Activated CD8-positive, alpha-beta memory T cell treated with anti-CD3 and anti-CD28 coated beads for 48 hours (primary cell): ENCODE measurements around the gene MEIKIN.

Experiments used
- DNase-seq, 3 experiments: peaks; one replicate each; pipeline ENCODE4 v3.0.0-alpha.2; 2020; ENCODE audit warnings: low read depth in 2 of 3, low spot score in 2 of 3

The MEIKIN gene

DNA sequence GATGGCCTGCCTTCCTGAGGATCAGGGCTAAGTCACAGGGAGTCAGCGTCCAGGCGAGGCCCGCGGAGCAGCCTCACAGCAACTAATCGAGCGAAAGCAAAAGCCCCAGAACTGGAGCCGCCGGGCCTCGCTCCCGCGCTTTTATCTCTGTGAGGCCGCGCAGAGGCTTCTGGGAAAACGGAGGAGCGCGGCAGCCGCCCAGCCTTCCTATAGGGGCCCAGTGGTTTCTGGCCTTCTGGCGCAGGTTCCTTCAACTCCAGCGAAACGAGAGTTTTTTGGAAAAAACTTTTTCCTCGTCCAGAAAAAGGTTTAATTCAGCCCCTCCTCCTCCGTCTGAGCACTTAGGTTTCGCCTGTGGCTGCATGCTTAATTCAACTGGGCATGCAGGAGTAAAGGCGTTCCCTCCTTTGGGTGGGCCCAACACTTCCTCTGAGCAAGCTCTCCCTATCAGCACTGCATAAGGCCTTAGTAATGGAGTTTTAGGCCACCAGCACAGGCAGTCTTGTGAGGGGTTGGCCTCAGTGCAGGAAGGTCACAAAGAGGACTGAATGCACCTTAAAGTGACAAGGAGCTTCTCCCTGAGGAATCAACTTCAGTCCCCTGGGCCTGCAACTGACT is at the start of gene MEIKIN:
Gene MEIKIN, minus strand, starts transcription at position 113 of the 618 bp plus-strand sequence. CDS start 158 bp downstream, outside the sequence.
- DNase-seq, result no peak

DNA sequence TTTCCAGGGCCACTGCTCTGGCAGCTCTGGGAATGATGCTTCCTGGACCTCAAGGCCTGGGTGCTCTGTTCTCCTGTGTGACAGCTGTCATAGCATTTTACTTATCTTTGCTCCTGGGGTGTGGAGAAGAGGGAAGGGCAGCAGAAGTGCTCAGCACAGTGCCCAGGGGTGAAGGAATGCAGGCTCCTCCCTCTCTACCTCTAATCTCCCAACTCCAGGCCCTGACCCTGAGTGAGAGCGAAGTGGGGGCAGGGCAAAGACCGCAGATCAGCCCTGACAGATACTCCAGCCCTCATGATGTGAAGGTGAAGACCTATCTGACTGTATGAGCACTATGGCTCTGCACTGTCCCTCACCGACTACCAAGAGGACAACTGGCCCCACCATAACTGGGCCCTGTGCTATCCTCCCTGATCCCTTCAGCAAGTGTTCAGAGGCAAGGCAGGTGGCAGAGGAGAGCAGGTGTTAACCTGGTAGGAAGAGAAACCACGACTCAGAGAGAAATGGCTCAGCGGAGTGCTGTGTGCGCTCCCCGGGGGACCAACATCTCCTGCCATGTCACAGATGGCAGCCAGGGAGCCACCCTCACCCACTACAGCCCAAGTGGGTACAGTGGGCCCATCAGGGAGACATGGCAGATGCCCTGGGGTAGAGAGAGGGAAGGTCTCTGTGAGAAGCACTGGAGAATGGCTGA is 49.2 kb upstream of the MEIKIN start:
- no peak for DNase-seq

DNA sequence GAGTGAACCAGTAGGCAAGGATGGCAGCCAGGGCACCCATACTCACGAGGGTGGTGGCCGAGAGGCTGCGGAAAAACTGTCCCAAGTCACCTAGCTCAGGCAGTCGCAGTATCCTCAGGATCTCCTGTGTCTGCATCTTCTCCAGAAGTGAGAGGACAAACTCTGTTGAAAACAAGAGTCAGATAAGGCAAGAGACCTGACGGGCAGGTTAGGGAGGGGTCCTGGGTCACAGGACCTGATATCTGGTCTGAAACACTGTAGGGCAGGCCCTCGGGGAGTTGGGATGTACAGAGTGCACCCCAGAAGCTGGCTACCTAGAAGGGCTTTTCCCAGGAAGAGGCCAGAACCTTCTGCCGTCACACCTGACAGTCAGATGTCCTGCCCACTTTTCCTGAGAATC is 48.6 kb upstream of the MEIKIN start:
- no peak for DNase-seq

- DNase-seq, result no peak
These were observed 48.2 kb upstream of the MEIKIN start for GRCh38 chr5:131993676-131994075.

DNA sequence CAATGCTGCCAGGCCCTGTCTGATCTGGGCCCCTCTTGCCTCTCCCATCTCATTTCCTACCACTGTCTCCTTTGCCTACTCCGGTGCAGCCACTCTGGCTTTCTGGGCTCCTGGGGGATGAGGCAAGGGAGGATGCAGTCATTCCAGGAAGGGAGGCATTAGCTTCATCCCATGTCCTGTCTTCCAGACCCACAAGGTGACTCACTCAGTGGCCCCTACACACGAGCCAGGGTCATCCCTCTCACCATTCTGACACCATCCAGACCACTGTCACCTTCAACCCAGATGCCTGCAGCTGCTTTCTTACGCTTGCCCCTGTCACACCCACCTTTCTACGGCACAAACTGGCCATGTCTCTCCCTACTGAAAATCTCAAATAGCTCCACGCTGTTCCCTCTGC is 46.9 kb upstream of the MEIKIN start:
- DNase-seq, result no peak

- DNase-seq, result no peak
These were observed 46.3 kb upstream of the MEIKIN start for GRCh38 chr5:131991593-131992324.

GRCh38 chr5:131990716-131991115 is 45.3 kb upstream of the MEIKIN start:
- no peak for DNase-seq

DNA sequence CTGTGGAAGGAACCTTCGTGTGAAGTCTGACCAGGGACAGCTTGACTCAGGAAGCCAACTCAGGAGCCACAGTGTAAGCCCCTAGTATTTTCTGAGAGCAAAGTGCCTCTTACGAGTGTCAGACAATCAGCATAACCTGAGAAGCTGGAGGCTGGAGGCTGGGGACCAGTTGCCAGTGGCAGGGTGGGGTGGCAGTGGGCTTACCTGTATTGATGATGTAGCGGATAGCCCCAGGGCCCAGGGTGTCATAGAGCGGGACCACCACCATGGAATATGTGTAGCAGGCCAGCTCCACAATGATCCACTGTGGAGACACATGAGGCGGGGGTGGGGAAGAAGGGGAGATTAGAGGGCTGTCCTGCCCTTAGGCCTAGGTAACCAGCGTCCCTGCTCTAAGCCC is 43.1 kb upstream of the MEIKIN start:
- no peak for DNase-seq

DNA sequence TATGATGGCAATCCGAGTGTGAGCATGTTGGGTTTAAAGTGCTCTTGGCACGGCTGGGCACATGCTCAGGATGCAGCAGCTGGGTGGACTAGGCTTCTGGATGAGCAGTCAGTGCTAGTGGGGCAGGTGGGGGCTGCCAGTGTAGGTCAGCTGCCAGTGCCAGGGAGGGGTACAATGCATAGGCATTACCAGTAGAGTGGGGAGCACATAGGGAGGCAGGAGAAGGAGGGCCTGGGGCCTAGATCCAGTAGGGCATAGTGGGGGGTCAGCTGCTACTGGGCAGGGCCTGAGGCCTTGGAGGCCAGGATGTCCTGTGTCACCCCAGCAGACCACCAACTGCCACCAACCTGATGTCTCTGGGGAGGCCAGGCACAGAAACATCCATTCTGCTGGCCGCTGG is 41.8 kb upstream of the MEIKIN start:
- no peak for DNase-seq

DNA sequence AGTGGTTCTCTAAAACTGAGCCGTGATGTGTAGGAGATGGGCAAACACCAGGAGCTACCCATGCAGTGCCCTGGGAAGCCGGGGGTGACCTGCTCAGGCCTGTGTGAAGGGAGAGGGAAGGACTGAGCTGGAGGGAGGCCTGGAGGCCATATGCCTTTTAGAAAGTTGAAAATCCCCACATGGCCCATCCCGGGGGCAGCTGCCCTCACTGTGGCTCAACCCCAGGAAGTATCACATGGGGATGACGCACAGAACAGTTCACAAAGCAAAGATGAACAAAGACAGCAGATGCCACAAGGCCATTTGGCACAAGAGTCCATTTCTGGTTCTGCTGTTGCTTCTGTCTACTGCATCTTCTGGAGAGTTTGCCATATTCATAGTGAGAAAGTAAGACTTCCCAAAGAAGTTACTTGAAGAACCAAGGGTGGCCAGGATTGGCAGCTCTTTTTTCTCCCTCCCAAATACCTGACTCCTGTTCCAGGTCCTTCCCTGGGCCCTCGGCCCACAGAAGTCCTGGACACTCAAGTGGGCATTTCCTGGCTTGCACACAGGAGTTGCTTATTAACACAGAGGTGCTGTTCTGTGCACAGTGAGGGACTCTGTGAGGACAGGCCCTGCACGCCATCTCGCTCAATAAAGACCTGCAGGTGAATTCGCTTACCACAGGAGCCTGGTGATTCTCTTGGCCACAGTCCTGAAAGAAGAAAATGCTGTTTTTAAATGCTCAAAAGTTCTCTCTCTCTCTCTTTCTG is 40.9 kb upstream of the MEIKIN start:
- no peak for DNase-seq

- no peak for DNase-seq
These were observed 39.6 kb upstream of the MEIKIN start for GRCh38 chr5:131984956-131985665.

DNA sequence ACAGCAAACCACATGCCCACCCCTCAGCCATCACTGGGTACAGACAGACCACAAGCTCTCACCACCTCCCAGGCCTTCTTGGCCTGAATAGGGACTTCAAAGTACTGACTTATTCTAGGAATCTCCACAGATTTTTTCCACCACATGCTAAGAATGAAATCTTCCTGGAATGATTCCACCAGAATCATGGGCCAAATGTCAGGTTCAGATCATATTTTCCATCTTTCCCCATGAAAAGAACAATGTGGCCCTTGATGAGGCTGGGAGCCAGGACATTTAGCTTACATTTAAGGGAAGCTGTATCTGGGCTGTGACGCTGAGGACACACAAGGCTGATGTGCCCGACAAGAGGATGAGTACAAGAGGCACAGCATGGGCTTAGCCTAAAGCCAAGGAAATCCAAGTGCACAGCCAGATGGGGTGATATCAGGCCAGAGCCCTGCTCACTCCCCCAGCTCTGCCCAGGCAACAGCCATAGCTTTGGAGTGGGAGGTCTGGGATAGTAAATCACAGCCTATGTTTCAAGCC is 37.8 kb upstream of the MEIKIN start:
- no peak for DNase-seq

DNA sequence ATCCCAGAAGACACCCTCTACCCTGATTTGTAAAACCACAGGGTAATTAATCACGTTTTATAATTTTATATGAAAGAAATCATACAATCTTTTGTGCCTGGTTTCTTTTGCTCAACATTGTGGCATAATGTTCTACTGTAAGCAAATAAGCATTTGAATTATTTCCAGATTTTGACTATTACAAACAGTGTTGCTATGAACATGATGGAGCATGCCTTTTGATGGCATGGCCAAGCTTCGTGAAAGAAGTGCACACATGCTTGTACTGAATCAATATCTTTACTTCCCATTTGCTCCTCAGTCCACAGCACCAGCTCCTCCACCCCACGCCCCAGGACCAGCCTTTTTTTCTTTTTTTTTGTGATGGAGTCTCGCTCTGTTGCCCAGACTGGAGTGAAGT is 36.1 kb upstream of the MEIKIN start:
- no peak for DNase-seq

DNA sequence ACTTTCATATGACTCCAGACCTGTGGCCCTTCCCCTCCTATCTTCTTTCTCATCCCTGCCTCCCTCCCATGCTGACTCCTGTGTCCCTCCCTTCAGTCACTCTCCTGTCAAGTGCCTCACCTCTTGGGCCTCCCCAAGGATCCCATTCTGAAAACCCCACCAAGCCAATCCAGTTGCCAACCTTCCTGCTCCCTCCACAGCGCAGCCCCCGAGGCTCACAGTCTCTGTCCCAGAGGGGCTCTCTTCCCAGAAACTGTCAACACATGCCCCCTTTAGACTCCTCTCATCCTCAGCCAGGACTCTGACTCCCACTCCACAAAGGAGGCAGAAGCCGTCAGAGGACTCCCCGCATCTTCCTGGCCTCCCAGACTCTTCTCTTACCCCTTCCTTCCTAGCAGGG is 35.2 kb upstream of the MEIKIN start:
- no peak for DNase-seq

GRCh38 chr5:131979816-131980215 is 34.4 kb upstream of the MEIKIN start:
- DNase-seq, result no peak

- DNase-seq, result no peak
These were observed 31.7 kb upstream of the MEIKIN start for GRCh38 chr5:131977212-131977604.

- DNase-seq, result no peak
These were observed 31.1 kb upstream of the MEIKIN start for GRCh38 chr5:131976414-131977211.

GRCh38 chr5:131974956-131975726 is 29.7 kb upstream of the MEIKIN start:
- no peak for DNase-seq

- DNase-seq, result no peak
These were observed 29.1 kb upstream of the MEIKIN start for GRCh38 chr5:131974622-131974955.
